Esophagus muscularis mucosa (tissue), 4 donors: Measurements from ENCODE around the gene ABCC4.

Experiments used
- EP300 ChIP-seq: sonication (generic); formaldehyde crosslinking; IDR thresholded peaks from one replicate; pipeline ENCODE4 v1.6.1; 2017; ENCODE audit warnings: antibody characterized with exemption
- POLR2A ChIP-seq: fragments of 450-650 bp; IDR thresholded peaks from one replicate; pipeline ENCODE4 v1.6.1; 2017; ENCODE audit warnings: antibody characterized with exemption, moderate library complexity, mild to moderate bottlenecking, low read depth
- POLR2AphosphoS5 ChIP-seq, 2 donors: sonication (generic); formaldehyde crosslinking; IDR thresholded peaks; one replicate each; pipeline ENCODE4 v1.6.1; 2017; ENCODE audit warnings: antibody characterized with exemption in 2 of 2
- TF ChIP-seq, protein P1 (sequence below), 3 experiments: fragments of 200-600 bp in 2 of 3; fragments of 450-650 bp in 1 of 3; sonication (generic) in 2 of 3; IDR thresholded peaks; one replicate each; pipeline ENCODE4 v1.5.1; 2017 to 2019; ENCODE audit warnings: antibody characterized with exemption in 3 of 3, mild to moderate bottlenecking in 2 of 3, moderate library complexity in 1 of 3

DNA sequence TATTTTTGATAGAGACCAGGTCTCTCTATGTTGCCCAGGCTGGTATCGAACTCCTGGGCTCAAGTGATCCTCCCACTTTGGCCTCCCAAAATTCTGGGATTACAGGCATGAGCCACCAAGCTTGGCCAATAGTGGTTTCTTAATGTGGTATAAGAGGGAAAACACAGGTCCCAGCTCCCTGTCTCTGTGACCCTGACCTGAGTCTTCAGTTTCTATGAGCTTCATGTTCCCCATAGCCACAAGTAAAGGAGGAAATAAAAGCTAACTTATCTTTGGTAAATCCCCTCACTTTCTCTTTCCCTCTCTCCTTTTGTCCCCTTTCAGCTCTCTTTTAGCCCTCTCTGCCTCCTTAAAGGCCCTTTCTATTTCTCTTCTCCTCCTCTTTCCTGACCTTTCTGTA, 50.3 kb downstream of the ABCC4 start:
- TF ChIP-seq POLR2A (no peak), POLR2AphosphoS5 (IDR thresholded peaks at IDR 0.05) (no peak), EP300 (no peak)
- TF ChIP-seq, protein P1, sequence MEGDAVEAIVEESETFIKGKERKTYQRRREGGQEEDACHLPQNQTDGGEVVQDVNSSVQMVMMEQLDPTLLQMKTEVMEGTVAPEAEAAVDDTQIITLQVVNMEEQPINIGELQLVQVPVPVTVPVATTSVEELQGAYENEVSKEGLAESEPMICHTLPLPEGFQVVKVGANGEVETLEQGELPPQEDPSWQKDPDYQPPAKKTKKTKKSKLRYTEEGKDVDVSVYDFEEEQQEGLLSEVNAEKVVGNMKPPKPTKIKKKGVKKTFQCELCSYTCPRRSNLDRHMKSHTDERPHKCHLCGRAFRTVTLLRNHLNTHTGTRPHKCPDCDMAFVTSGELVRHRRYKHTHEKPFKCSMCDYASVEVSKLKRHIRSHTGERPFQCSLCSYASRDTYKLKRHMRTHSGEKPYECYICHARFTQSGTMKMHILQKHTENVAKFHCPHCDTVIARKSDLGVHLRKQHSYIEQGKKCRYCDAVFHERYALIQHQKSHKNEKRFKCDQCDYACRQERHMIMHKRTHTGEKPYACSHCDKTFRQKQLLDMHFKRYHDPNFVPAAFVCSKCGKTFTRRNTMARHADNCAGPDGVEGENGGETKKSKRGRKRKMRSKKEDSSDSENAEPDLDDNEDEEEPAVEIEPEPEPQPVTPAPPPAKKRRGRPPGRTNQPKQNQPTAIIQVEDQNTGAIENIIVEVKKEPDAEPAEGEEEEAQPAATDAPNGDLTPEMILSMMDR (IDR thresholded peaks at IDR 0.05): no peak
